HUES64 (cell line): ENCODE data around the gene QRSL1.

ENCODE experiments used
- H3K27ac ChIP-seq: 2 replicates; pipeline ENCODE4 v1.7.0; 2013; ENCODE audit warnings: low read depth, low read length, inconsistent platforms
- H3K27me3 ChIP-seq: 2 replicates; pipeline ENCODE4 v1.6.1; 2013; ENCODE audit warnings: mild to moderate bottlenecking, low read length; ENCODE audit not compliant: insufficient read depth
- H3K36me3 ChIP-seq: 2 replicates; pipeline ENCODE4 v1.6.1; 2013; ENCODE audit warnings: mild to moderate bottlenecking, low read length; ENCODE audit not compliant: insufficient read depth
- H3K4me1 ChIP-seq: 2 replicates; pipeline ENCODE4 v1.6.1; 2013; ENCODE audit warnings: mild to moderate bottlenecking, low read length, moderate library complexity; ENCODE audit not compliant: insufficient read depth
- H3K4me3 ChIP-seq: 2 replicates; pipeline ENCODE4 v1.5.1; 2013; ENCODE audit warnings: mild to moderate bottlenecking, low read length, moderate library complexity
- H3K9ac ChIP-seq: 2 replicates; pipeline ENCODE4 v1.6.1; 2013; ENCODE audit warnings: mild to moderate bottlenecking, low read depth, low read length
- H3K9me3 ChIP-seq: 2 replicates; pipeline ENCODE4 v1.6.1; 2013; ENCODE audit warnings: low read depth, low read length; ENCODE audit not compliant: insufficient read depth
- WGBS: fragments of 150-250, 120-280 bp; methylation state at CpG from one replicate; pipeline ENCODE4 v1.1.7; 2013; ENCODE audit warnings: missing lambda C conversion rate; 5-methylcytosine and 5-hydroxymethylcytosine counted together

Gene QRSL1

DNA sequence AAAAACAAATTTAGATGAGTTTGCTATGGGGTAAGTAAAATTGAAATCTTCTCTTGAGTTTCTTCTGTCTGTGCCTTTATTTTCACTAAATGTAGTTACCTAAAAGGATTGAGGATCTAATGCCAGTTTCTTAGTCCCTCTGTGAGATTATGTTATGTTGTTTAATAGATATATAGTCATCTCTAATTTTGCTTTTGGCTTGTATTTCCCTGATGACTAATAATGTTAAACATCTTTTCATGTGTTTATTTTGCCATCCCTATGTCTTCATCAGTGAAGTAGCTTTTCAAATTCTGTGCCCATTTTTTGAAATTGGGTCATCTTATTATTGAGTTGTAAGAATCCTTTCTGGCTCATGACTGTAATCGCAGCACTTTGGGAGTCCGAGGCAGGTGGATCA, 13.7 kb downstream of the QRSL1 start:
- H3K27ac ChIP-seq: no peak overlapping the region
- H3K9ac ChIP-seq: no peak overlapping the region
- peaks cover 68% of the 10 kb centered on the region for H3K36me3 ChIP-seq
- WGBS: 97% methylated on average over 2 of the region's 2 CpGs
- H3K4me1 ChIP-seq: no peaks in the 10 kb centered on the region
- no peaks in the 10 kb centered on the region for H3K9me3 ChIP-seq
- H3K27me3 ChIP-seq: no peaks in the 10 kb centered on the region
- H3K4me3 ChIP-seq: no peak overlapping the region

DNA sequence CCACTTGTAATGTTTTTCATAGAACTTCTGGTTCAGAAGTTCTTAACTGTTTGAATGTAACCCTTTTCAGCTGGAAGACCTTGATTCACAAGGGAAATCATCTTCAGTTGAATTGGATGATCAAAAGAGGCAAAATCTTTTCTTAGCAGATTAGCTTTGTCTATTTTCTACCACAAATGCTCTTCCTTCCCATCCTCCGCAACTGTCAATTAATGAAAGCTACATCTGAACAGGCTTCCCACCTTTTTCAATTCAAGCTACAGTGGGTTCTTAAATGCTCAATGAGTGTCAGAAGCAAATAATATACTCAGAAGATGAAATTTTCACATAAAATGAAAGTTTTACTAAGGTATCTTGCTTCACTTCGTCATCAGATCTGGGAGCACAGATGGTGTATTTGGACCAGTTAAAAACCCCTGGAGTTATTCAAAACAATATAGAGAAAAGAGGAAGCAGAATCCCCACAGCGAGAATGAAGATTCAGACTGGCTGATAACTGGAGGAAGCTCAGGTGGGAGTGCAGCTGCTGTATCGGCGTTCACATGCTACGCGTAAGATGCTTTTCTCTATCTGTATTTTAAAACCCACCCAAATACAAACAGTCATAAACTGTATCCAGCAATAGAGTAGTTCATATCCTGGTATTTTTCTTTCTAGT, 19.4 kb downstream of the QRSL1 start:
- Histone ChIP-seq H3K27ac (no peak overlapping the region), H3K27me3 (no peaks in the 10 kb centered on the region), H3K4me1 (no peaks in the 10 kb centered on the region), H3K36me3 (peaks cover 86% of the 10 kb centered on the region), H3K4me3 (no peak overlapping the region), H3K9me3 (no peaks in the 10 kb centered on the region), H3K9ac (no peak overlapping the region)
- WGBS: 95% methylated on average over 7 of the region's 7 CpGs

DNA sequence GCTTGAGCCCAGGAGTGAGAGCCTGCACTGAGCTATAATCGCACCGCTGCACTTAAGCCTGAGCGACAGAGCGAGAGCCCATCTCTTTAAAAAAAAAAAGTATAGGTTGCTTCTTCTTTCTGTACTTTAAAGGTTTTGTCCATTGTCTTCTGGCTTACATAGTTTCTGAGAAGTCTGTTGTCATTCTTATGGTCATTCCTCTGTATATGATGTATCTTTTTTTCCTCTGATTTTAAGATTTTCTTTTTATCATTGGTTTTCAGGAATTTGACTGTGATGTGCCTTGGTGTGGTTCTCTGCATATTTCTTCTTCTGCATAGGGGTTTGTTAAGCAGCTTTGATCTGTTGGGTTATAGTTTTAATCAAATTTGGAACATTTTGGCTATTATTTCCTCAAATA, 29.1 kb downstream of the QRSL1 start:
- Histone ChIP-seq H3K9me3 (peaks cover 7% of the 10 kb centered on the region; the same call in 1 of the 2 replicates), H3K9ac (no peak overlapping the region), H3K4me1 (peaks cover 14% of the 10 kb centered on the region), H3K4me3 (no peak overlapping the region), H3K27me3 (no peaks in the 10 kb centered on the region), H3K36me3 (peaks cover 63% of the 10 kb centered on the region), H3K27ac (no peak overlapping the region)
- WGBS: 99% methylated on average over 4 of the region's 4 CpGs

DNA sequence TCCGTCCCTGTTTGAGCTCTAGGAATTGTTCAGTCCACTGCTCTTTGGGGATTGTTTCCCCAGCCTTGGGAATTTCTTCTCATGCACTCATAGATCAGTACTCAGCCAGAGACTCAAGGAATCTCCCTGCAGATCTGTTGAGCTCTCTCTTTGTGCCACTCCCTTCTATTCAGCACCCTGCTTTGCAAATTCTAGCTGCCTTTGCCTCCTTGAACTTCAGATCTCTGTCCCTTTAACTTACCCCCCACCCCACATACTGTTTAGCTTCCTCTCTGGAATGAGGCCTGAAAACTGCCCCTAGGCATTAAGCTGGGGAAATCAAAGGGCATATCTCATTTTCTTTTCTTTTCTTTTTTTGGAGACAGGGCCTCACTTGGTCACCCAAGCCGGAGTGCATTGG, 30.5 kb downstream of the QRSL1 start:
- Histone ChIP-seq H3K4me3 (no peak overlapping the region), H3K27ac (peak overlapping the region; percentile 38), H3K27me3 (no peaks in the 10 kb centered on the region), H3K9ac (no peak overlapping the region), H3K36me3 (peaks cover 64% of the 10 kb centered on the region), H3K4me1 (peaks cover 14% of the 10 kb centered on the region), H3K9me3 (peaks cover 7% of the 10 kb centered on the region; the same call in 1 of the 2 replicates)
- WGBS: 84% methylated on average over 2 of the region's 2 CpGs

DNA sequence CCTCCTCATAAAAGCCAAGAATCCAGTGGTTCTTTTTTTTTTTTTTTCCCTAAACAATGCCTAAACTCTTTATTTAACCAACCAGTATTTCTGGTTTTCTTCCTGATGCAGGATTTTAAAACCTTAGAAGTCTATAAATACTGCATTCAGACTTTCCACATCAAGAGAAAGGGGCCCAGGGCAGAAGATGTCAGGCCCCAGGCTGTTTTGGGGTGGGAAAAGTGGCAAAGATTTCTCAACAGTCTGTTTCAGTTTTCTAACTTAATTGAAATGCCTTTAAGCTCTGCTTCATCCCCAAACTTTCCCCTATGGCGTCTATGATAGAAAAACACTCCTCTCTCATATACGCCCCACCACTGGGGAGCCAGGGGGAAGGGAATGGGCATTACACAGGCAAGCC, 33.1 kb downstream of the QRSL1 start:
- H3K36me3 ChIP-seq: peaks cover 51% of the 10 kb centered on the region
- WGBS: 90% methylated on average over 2 of the region's 2 CpGs
- no peak overlapping the region for H3K27ac ChIP-seq
- no peak overlapping the region for H3K9ac ChIP-seq
- H3K9me3 ChIP-seq: peaks cover 7% of the 10 kb centered on the region; the same call in 1 of the 2 replicates
- H3K27me3 ChIP-seq: no peaks in the 10 kb centered on the region
- peaks cover 25% of the 10 kb centered on the region for H3K4me1 ChIP-seq
- no peak overlapping the region for H3K4me3 ChIP-seq

DNA sequence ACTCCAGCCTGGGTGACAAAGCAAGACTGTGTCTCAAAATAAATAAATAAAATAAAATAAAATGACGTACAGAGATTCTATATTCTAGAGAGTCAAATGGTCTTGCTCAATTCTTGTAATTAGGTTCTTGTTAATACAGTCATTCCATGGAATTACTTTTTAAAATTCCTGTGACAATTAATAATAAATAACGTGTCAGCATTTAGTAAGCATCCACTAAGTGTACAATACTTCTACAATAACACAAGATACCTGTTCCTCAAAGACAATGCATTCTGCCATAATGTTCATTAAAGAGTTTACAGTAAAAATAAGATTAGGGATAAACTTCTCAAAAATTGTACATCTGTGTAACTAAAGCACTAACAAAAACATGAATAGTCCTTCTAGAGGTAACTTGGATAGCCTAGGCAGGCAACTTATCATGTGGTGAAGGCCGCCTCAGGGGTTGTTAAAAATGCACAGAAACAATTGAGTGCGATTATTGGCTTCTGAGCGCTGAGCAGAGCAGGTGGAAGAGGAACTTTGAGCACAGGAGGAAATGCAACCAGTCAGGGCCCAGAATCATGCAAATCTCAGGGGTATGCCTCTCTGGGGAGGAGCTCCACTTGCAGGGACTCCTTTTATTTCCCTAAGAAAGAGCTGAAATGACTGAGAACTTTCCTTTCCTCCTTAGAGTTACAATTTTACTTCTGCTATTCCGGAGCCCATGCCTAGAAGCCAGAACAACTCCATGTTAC, 37.1 kb downstream of the QRSL1 start:
- no peak overlapping the region for H3K4me3 ChIP-seq
- peaks cover 32% of the 10 kb centered on the region for H3K36me3 ChIP-seq
- WGBS: 56% methylated on average over 5 of the region's 6 CpGs
- H3K9ac ChIP-seq: no peak overlapping the region
- H3K27me3 ChIP-seq: no peaks in the 10 kb centered on the region
- peak overlapping the region; percentile 48; the same call in 1 of the 2 replicates for H3K27ac ChIP-seq
- H3K9me3 ChIP-seq: no peaks in the 10 kb centered on the region
- peaks cover 11% of the 10 kb centered on the region for H3K4me1 ChIP-seq

DNA sequence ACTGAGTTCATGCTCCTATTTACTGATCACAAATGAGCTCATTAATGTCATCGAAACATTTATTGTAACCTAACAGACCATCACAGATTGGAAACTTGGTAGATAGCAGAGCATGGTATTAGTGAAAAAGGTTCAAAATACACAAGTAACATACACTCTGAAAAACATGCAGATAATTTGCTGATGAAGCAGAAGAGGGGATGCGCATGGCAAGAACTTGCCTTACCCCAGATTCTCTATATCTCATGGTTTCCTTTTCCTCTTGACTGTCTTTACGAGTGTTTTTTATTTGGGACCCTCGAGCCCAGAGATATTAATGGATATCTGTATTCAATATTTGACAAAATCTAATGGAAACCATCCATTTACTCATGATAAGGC, 37.6 kb downstream of the QRSL1 start:
- H3K27ac ChIP-seq: peak overlapping the region; percentile 48; the same call in 1 of the 2 replicates
- no peak overlapping the region for H3K4me3 ChIP-seq
- H3K27me3 ChIP-seq: no peaks in the 10 kb centered on the region
- H3K4me1 ChIP-seq: peaks cover 16% of the 10 kb centered on the region
- 94% methylated on average over 3 of the region's 4 CpGs for WGBS
- no peaks in the 10 kb centered on the region for H3K9me3 ChIP-seq
- peaks cover 32% of the 10 kb centered on the region for H3K36me3 ChIP-seq
- no peak overlapping the region for H3K9ac ChIP-seq

DNA sequence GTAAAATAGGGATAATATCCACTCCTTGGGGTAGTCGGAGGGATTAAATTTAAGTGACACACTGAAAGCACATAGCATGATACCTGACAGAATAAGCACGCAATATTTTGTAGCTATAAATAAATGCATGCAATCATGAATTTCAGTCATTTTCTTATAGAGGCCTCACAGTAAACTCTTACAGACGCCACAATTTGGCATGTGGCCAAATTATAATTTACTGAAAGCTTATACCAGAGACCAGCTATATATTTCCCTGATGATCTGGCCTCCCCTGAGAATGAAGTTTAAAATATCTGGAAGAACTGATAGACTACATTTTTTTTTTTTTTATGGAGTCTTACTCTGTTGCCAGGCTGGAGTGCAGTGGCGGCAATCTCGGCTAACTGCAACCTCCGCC, 40.9 kb downstream of the QRSL1 start:
- WGBS: 93% methylated on average over 6 of the region's 6 CpGs
- peaks cover 25% of the 10 kb centered on the region for H3K4me1 ChIP-seq

DNA sequence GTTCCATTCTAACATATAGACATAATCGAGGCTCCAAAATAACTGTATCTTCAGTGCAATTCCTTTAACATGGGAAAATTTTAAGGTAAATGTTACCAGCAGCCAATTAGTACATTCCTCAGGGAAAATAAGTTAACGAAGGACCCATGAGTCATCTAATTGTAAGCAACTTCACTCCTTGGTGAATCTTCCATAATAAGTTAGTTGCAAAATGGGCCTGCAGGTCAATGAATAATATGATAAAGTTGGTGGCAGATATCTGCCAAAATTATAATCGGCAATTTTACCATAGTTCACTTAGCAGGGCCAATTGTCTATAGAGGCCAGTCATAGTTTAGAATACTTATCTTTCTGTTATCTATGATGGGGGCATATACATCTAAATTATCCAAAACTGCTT, 42.3 kb downstream of the QRSL1 start:
- no peaks in the 10 kb centered on the region for H3K9me3 ChIP-seq
- no peaks in the 10 kb centered on the region for H3K27me3 ChIP-seq
- H3K36me3 ChIP-seq: no peaks in the 10 kb centered on the region
- H3K27ac ChIP-seq: no peak overlapping the region
- WGBS: 91% methylated on average over 3 of the region's 3 CpGs
- H3K4me1 ChIP-seq: peaks cover 21% of the 10 kb centered on the region
- H3K4me3 ChIP-seq: no peak overlapping the region
- no peak overlapping the region for H3K9ac ChIP-seq

More for the DNA sequence above, 40.9 kb downstream of the QRSL1 start:
- no peaks in the 10 kb centered on the region for H3K9me3 ChIP-seq
- no peak overlapping the region for H3K4me3 ChIP-seq
- peaks cover 7% of the 10 kb centered on the region for H3K36me3 ChIP-seq
- H3K9ac ChIP-seq: no peak overlapping the region
- H3K27ac ChIP-seq: no peak overlapping the region
- H3K27me3 ChIP-seq: no peaks in the 10 kb centered on the region

DNA sequence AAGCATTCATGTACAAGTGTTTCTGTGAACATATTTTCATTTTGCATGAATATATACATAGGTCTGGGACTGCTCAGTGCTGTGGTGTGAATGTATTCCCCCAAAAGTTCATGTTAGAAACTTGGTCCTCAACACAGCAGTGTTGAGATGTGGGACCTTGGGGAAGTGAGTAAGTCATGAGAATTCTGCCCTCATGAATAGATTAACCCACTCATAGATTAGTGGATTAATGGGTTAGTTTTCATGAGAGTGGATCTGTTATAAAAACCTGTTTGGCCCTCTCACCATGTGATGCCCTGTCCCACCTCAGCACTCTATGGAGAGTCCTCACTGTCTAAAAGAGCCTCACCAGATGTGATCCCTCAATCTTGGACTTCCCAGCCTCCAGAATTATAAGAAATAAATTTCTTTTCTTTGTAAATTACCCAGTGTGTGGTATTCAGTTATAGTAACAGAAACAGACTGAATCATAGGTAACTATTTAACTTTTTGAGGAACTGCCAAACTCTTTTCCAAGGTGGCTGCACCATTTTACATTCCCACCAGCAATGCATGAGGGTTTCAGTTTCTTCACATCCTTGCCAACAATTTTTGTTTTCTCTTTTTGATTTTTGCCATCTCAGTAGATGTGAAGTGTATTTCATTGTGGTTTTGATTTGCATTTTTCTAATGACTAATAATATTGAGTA, 45.3 kb downstream of the QRSL1 start:
- H3K4me1 ChIP-seq: peaks cover 18% of the 10 kb centered on the region
- no peak overlapping the region for H3K27ac ChIP-seq
- no peaks in the 10 kb centered on the region for H3K36me3 ChIP-seq
- no peaks in the 10 kb centered on the region for H3K9me3 ChIP-seq
- H3K4me3 ChIP-seq: no peak overlapping the region
- H3K27me3 ChIP-seq: no peaks in the 10 kb centered on the region
- H3K9ac ChIP-seq: no peak overlapping the region

DNA sequence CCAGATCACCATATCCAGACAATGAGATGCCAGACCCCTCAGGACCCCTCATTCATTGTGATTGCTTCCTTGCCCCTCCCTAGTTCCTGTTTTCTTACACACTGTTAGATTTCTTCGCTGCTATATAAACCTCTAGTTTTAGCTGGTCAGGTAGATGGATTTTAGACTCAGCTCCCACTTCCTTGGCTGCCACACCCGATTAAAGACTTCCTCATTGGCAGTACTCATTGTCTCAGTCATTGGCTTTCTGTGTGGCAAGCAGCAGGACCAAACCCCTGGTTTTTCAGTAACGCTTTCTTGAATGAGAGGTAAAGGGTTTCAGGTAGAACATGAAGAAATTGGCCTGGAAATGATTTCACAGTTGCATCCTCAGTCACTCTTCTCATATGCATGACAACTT, 47.9 kb downstream of the QRSL1 start:
- H3K27ac ChIP-seq: no peak overlapping the region

More for the DNA sequence above, 47.9 kb downstream of the QRSL1 start:
- Histone ChIP-seq H3K9ac (no peak overlapping the region), H3K36me3 (no peaks in the 10 kb centered on the region), H3K9me3 (no peaks in the 10 kb centered on the region), H3K4me3 (no peak overlapping the region), H3K27me3 (no peaks in the 10 kb centered on the region), H3K4me1 (peaks cover 11% of the 10 kb centered on the region)
- 91% methylated on average over 3 of the region's 3 CpGs for WGBS
